ENCODE data around the gene GLRA1. TPM values are rescaled to one million over a fixed set of nuclear protein-coding genes. Genes with fewer than 3 reads are reported as not detected.
"Not testable (repeated sequence)": the region's sequence is repeated elsewhere in the genome, so short reads cannot be mapped to it uniquely, and the experiment has no call there.

GLRA1 gene
- total RNA-seq, 2 donors from 2014 or later = not detected

DNA sequence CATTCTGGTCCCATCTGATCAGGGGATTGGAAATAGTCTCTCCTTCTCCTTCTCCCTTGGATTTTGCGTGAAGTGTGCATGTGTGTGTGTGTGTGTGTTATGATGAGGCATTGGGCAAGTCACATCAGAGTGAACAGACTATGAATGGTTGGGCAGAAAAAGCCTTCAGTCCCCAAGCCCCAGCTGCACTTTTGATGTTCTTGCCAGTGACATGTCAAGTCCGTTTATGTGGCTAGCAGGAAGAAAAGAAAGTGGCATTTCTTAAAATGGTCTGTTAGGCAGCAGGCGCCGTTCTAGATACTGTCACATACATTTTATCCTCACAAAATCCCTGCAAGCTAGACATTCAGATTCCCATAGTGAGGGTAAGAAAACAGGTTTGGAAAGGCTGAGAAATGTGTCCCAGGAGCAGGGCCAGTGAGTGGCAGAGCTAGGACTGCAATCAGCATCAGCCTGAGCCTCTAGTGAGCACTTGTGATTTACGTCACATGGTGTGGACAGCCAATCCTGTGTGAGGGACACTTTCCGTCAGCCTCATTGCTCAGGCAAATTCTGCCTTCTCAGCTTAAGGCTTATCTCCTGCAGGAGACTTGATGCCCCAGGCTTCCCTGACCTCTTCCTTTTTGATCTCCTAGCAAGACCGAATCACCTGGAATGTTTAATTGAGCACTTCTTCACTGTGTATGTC, 60.4 kb downstream of the GLRA1 start:
- H3K36me3 ChIP-seq = no peaks in the 10 kb centered on the region
- intact Hi-C loops (cut with DNase I) = no loop called here
- WGBS = 66% methylated on average over 7 of the region's 7 CpGs
- H3K27me3 ChIP-seq (replicated peaks; ENCODE audit: insufficient read depth) = no peaks in the 10 kb centered on the region
- H3K9me3 ChIP-seq = no peaks in the 10 kb centered on the region
- H3K4me3 ChIP-seq = no peak overlapping the region
- no peak for DNase-seq (ENCODE audit: low spot score)
- TF ChIP-seq, protein P1, sequence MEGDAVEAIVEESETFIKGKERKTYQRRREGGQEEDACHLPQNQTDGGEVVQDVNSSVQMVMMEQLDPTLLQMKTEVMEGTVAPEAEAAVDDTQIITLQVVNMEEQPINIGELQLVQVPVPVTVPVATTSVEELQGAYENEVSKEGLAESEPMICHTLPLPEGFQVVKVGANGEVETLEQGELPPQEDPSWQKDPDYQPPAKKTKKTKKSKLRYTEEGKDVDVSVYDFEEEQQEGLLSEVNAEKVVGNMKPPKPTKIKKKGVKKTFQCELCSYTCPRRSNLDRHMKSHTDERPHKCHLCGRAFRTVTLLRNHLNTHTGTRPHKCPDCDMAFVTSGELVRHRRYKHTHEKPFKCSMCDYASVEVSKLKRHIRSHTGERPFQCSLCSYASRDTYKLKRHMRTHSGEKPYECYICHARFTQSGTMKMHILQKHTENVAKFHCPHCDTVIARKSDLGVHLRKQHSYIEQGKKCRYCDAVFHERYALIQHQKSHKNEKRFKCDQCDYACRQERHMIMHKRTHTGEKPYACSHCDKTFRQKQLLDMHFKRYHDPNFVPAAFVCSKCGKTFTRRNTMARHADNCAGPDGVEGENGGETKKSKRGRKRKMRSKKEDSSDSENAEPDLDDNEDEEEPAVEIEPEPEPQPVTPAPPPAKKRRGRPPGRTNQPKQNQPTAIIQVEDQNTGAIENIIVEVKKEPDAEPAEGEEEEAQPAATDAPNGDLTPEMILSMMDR (IDR thresholded peaks at IDR 0.05) = no peak
- TF ChIP-seq POLR2A (IDR thresholded peaks at IDR 0.05) = no peak
- TF ChIP-seq POLR2AphosphoS5 (IDR thresholded peaks at IDR 0.05) = no peak
- no peaks in the 10 kb centered on the region for H3K4me1 ChIP-seq (replicated peaks)
- H3K27ac ChIP-seq = no peak overlapping the region

DNA sequence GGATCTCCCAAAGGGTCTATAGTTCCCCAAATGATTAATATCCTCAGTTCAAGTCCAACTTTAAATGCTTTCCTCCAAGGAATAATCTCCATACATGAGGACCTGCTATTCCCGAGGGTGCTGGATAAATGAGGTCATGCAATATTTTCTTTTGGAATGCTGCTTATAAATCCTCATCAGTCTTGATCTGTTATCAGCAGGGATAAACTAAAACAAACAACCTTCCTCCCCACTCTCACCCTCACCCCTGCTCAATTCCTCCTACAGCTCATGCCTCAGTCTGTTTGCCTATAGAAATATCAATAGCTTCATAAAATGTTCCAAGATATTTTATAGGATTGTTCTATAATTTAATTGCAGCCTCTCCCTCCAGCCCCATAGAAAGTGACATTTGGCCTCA, 61.1 kb downstream of the GLRA1 start:
- no peaks in the 10 kb centered on the region for H3K27me3 ChIP-seq (replicated peaks; ENCODE audit: insufficient read depth)
- no peak overlapping the region for H3K4me3 ChIP-seq
- no peak overlapping the region for H3K27ac ChIP-seq
- H3K36me3 ChIP-seq = no peaks in the 10 kb centered on the region
- WGBS = 32% methylated on average over 1 of the region's 1 CpG
- no peaks in the 10 kb centered on the region for H3K9me3 ChIP-seq
- TF ChIP-seq, protein P1 (IDR thresholded peaks at IDR 0.05) = no peak
- TF ChIP-seq POLR2A (IDR thresholded peaks at IDR 0.05) (no peak), POLR2AphosphoS5 (IDR thresholded peaks at IDR 0.05) (no peak)
- DNase-seq (ENCODE audit: low spot score) = no peak
- intact Hi-C loops (cut with DNase I) = no loop called here
- H3K4me1 ChIP-seq (replicated peaks) = no peaks in the 10 kb centered on the region

DNA sequence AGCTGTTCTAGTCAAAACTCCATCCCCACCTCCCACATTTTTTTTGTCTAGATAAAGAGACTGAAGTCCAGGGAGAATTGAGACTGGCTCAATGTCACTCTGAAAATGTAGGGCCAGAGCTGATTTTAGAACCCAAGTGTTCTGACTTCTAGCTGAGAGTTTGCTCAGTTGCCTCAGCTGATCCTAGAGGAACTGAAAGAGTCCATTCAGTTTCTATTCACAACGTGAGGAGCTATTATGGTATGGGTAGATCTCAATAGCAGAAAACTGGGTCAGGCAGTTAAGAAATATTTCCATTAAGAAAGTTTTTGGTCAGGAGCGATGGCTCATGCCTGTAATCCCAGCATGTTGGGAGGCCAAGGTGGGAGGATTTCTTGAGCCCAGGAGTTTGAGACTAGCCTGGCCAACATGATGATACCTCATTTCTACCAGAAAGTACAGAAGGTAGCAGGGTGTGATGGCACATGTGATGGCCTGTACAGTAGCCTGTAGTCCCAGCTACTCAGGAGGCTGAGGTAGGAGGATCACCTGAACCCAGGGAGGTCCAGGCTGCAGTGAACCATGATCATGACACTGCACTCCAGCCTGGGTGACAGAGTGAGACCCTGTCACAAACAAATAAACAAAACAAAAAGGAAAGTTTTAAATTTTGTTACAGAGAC, 61.7 kb downstream of the GLRA1 start:
- TF ChIP-seq POLR2AphosphoS5 (IDR thresholded peaks at IDR 0.05) = no peak
- TF ChIP-seq POLR2A (IDR thresholded peaks at IDR 0.05) = no peak
- TF ChIP-seq, protein P1 (IDR thresholded peaks at IDR 0.05) = no peak
- no peaks in the 10 kb centered on the region for H3K27me3 ChIP-seq (replicated peaks; ENCODE audit: insufficient read depth)
- 92% methylated on average over 2 of the region's 2 CpGs for WGBS

DNA sequence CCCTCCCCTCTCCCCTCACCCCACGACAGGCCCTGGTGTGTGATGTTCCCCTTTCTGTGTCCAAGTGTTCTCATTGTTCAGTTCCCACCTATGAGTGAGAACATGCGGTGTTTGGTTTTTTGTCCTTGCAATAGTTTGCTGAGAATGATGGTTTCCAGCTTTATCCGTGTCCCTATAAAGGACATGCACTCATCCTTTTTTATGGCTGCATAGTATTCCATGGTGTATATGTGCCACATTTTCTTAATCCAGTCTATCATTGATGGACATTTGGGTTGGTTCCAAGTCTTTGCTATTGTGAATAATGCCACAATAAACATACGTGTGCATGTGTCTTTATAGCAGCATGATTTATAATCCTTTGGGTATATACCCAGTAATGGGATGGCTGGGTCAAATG, 63.8 kb downstream of the GLRA1 start:
- H3K27me3 ChIP-seq (replicated peaks; ENCODE audit: insufficient read depth); H3K36me3 ChIP-seq; H3K27ac ChIP-seq; H3K4me3 ChIP-seq; DNase-seq (ENCODE audit: low spot score); H3K4me1 ChIP-seq (replicated peaks); H3K9me3 ChIP-seq; intact Hi-C loops (cut with DNase I): not testable (repeated sequence)
- 92% methylated on average over 4 of the region's 4 CpGs for WGBS

More for the DNA sequence above, 61.7 kb downstream of the GLRA1 start:
- intact Hi-C loops (cut with DNase I) = no loop called here
- Histone ChIP-seq H3K4me3 (no peak overlapping the region), H3K36me3 (no peaks in the 10 kb centered on the region), H3K9me3 (no peaks in the 10 kb centered on the region), H3K27ac (no peak overlapping the region), H3K4me1 (replicated peaks) (no peaks in the 10 kb centered on the region)
- DNase-seq (ENCODE audit: low spot score) = no peak

DNA sequence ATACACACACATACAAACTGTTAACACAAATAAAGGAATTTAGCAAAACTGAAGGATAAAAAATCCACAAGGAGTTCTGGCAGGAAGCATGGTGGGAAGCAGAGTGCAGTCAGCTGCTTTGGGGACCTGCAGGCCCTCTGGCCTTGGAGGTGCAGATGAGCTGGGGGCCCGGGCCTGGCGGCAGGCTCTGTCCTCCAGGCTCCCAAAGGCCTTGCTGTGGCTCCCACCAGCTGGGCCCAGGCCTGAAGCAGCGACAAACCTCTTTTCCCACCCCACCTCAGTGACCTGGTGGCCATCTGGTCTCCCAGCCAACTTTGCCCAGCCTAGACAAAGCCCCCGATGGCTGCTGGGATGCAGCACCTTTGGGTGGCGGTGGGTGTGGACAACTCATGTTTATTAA, 67.8 kb downstream of the GLRA1 start:
- Histone ChIP-seq H3K36me3 (no peaks in the 10 kb centered on the region), H3K4me1 (replicated peaks) (no peaks in the 10 kb centered on the region), H3K4me3 (no peak overlapping the region), H3K27ac (no peak overlapping the region), H3K27me3 (replicated peaks; ENCODE audit: insufficient read depth) (no peaks in the 10 kb centered on the region), H3K9me3 (no peaks in the 10 kb centered on the region)
- no peak for TF ChIP-seq POLR2A (IDR thresholded peaks at IDR 0.05)
- no peak for TF ChIP-seq POLR2AphosphoS5 (IDR thresholded peaks at IDR 0.05)
- TF ChIP-seq, protein P1 (IDR thresholded peaks at IDR 0.05) = no peak
- no peak for DNase-seq (ENCODE audit: low spot score)
- intact Hi-C loops (cut with DNase I) = no loop called here
- WGBS = 86% methylated on average over 5 of the region's 5 CpGs

Data from prostate gland (tissue), 2 donors.